Measurements from ENCODE around the gene TSPAN19.
"Not testable (repeated sequence)": the region's sequence is repeated elsewhere in the genome, so short reads cannot be mapped to it uniquely, and the experiment has no call there.

Gene TSPAN19

DNA sequence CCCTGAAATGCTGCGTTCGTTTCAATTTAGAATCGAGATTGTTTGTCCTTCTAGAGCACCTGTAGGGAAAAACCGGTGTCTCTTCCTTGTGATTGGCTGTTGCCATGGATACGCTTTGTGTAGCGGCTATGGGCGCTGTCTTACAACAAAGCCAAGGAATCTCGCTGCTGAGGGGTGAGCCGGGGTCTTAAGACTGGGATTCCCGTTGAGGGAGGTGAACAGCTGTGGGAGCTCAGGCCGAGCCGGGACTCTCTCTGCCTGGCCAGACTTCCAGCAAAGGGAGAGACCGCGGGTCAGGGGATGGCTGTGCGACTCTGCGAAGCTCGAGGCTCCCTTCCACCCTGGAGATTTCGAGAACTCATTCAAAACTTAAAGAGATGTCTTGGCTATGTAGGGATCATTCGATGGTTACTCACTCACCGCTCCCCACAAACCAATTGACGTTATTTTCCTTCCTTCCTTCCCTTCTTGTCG lies at the start of gene TSPAN19, which contains the start of gene LRRIQ1:
TSPAN19 (minus strand) TSS at position 44 of the 474 bp plus-strand sequence. CDS start 6,331 bp downstream, outside the sequence.
LRRIQ1 (plus strand) TSS at position 118 of the 474 bp plus-strand sequence. CDS start 1,826 bp downstream, outside the sequence.
- no peak for DNase-seq

DNA sequence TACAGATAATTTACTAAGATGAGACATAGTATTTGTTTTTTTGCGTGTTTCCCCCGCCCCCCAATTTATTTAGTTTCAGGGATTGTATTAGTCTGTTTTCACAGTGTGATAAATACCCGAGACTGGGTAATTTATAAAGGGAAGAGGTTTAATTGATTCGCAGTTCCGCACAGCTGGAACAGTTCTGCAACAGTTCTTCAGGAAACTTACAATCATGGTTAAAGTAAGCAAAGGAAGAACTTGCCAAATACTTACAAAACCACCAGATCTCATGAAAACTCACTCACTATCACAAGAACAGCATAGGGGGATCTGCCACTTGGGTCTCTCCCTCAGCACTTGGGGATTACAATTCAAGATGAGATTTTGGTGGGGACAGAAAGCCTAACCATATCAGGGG lies 49.0 kb upstream of the TSPAN19 start:
- no peak for DNase-seq

DNA sequence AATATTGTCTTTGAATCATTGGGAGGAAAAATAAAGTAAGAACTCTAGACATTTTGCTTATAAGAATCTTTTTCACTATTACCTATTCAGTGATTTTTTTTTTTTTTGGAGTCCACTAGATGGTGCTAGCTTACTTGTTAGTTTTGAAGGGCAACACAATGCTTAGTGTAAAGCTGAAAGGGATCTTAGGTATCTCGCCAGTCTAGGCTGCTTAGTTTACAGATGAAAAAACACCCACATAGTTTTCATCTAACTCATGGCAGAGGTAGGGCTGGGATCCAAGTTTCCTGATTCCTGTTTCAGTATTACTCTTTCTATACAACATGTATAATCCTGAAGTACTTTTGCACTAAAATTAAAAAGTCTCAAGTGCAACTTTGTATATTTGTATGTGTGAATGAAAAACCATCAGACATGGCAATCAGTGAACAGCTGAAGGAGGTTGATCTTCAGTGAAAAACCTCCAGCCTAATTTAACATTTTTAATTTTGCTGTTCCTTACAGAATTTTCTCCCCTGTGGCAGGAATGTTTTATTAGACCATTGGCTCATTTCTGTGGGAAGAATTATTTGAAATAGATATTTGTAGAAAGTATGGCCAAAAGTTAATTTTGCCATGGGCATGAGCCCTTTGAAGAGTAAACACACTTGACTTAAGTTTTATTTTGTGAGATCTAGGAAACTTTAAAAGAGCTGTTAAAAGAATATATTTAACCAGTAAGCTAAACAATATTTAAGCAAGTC lies 40.8 kb upstream of the TSPAN19 start:
- DNase-seq, result no peak

DNA sequence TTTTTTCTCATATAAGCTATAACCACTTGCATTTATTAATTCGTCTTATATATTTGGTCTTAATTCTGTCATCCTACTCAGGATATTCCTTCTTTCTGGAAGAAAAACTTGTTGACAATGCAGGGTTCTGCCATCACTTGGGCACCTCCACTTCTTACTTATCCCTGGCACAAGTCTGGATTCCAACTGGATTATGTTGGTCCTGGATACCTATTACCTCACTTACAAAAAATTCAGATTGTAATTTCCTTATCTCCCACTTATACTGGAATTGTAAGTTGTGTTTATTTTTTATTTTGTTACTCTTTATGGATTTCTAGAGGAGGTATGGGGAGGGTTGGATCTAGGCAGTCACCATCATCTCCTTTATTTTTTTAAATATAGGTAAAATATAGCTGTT lies 36.7 kb upstream of the TSPAN19 start:
- DNase-seq, result no peak

- DNase-seq, result no peak
Observed at GRCh38 chr12:85065837-85066482, 29.9 kb upstream of the TSPAN19 start.

GRCh38 chr12:85060916-85061315 lies 24.8 kb upstream of the TSPAN19 start:
- DNase-seq, result no peak

- no peak for DNase-seq
Observed at GRCh38 chr12:85059594-85059993, 23.5 kb upstream of the TSPAN19 start.

GRCh38 chr12:85058339-85058738 lies 22.3 kb upstream of the TSPAN19 start:
- no peak for DNase-seq

GRCh38 chr12:85057370-85057963 lies 21.4 kb upstream of the TSPAN19 start:
- no peak for DNase-seq

DNA sequence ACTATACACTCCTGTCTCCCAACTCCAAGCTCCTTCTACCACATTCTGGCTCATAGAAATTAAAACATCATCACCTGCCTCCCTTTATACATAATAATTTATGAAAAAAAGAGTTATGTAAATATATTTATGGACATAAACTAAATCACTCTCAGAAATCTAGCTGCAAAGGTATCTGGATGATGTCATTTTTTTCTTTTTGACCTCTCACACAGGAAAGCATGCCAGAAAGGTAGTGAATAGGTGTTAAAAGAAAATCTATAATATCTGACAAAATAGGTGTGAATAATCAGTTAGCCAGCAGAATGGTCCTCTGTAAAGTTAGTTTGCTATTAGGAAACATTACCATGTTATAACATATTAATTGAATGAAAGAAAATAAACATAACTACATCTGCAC lies 7.8 kb upstream of the TSPAN19 start:
- DNase-seq, result no peak

GRCh38 chr12:85041395-85041794 lies 5.3 kb upstream of the TSPAN19 start:
- no peak for DNase-seq

GRCh38 chr12:85036733-85037132 lies 656 bp upstream of the TSPAN19 start:
- DNase-seq, result no peak

DNA sequence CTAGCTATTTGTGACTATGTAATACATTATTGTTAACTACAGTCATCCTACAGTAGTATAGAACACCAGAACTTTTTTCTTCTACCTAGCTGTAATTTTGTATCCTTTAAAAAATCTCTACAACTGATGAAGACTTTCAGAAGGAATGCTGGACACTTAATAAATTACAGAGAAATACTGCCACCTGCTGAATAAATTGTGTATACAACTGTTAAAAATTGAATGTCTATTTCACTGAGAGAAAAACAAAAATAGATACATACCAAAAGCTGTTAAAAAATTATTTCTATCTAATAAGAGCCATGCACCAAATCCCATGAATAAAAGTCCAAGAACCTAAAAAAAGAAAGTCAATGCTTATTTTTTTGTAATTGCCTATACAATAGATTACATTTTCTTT lies 6.6 kb downstream of the TSPAN19 start:
- no peak for DNase-seq

- no peak for DNase-seq
Observed at GRCh38 chr12:85018098-85018497, 18.0 kb downstream of the TSPAN19 start.

GRCh38 chr12:85017618-85018017 lies 18.5 kb downstream of the TSPAN19 start:
- no peak for DNase-seq

DNA sequence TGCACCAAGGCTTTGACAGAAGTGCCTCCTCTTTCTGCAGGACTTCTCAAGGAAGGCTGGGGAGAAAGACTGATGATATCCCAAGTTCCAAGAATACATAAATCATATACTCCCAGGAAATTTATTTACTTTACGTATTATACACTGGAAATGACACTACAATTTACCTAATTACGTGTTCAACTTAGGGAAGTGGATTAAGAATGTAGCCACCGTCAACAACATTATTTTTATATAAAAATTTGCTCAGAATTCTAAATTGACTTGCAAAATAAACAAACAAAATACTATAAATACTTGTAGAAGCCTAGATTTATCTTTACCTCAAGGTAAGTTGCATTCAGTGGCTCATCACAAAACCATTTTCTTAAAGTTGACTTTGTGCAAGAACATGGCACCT lies 18.9 kb downstream of the TSPAN19 start:
- no peak for DNase-seq

GRCh38 chr12:85016413-85016812 lies 19.7 kb downstream of the TSPAN19 start:
- no peak for DNase-seq

DNA sequence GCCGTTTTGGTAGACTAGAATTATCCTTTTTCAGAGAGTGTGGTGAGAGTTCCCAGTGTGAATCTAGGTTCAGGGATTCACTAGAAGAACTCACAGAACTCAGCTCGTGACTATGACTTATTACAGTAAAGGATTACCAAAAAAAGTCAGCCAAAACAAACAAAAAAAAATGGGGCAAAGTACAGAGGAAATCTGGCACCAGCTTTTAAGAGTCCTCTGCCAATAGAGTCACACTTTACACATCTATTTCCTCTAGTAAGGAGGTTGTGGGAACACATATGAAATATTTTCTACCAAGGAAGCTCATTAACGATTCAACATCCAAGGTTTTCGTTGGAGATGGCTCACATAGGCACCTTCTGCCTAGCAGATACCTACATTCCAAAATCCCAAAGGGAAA lies 28.2 kb downstream of the TSPAN19 start:
- DNase-seq, result no peak

GRCh38 chr12:85006206-85006605 lies 29.9 kb downstream of the TSPAN19 start:
- DNase-seq, result no peak

DNA sequence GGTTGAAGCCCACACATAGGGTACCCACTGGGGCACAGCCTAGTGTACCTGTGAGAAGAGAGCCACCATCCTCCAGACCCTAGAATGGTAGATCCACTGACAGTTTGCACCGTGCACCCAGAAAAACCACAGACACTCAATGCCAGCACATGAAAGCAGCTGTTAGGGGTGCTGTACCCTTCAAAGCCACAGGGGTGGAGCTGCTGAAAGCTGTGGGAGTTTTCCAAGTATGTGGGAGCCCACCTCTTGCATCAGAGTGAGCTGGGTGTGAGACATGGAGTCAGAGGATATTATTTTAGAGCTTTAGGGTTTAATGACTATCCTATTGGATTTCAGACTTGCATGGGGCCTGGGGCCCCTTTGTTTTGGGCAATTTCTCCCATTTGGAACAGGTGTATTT lies 30.5 kb downstream of the TSPAN19 start:
- DNase-seq, result no peak

DNA sequence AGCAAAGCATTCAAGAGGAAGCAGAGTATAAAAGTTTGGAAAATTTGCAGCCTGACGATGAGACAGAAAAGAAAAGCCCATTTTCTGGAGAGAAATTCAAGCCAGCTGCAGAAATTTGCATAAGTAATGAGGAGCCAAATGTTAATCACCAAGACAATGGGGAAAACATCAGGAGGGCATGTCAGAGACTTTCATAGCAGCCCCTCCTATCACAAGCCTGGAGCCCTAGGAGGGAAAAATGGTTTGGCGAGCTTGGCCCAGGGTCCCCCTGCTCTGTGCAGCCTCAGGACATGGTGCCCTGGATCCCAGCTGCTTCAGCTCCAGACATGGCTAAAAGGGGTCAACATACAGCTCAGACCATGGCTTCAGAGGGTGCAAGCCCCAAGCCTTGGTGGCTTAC lies 31.0 kb downstream of the TSPAN19 start:
- DNase-seq, result not testable (repeated sequence)

DNA sequence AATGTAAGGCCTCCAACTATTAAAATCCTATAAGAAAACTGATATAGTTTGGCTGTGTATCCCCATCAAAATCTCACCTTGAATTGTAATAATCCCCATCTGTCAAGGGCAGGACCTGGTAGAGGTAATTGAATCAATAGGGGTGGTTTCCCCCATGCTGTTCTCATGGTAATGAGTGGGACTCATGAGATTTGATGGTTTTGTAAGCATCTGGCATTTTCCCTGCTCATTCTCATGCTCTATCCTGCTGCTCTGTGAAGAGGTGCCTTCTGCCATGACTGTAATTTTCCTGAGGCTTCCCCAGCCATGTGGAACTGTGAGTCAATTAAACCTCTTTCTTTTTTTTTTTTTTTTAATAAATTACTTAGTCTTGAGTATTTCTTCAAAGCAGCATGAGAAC lies 31.9 kb downstream of the TSPAN19 start:
- no peak for DNase-seq

DNA sequence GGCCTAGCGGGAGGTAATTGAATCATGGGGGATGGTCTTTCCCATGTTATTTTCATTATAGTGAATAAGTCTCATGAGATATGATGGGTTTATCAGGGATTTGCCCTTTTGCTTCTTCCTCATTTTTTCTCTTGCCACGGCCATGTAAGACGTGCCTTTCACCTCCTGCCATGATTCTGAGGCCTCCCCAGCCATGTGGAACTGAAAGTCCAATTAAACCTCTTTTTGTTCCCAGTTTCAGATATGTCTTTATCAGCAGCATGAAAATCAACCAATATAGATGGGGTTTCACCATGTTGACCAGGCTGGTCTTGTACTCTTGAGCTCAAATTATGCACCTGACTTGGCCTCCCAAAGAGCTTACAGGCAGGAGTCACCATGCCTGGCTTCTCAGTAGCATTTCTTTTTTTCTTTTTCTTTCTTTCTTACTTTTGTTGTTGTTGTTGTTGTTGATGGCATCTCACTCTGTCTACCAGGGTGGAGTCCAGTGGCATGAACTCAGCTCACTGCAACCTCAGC lies 33.2 kb downstream of the TSPAN19 start:
- DNase-seq, result no peak

- DNase-seq, result no peak
Observed at GRCh38 chr12:85000729-85001128, 35.3 kb downstream of the TSPAN19 start.
